ENCODE results near the gene HJURP. TPM values are rescaled to one million over a fixed set of nuclear protein-coding genes. Genes with fewer than 3 reads are reported as not detected.
A peak's percentile ranks its signal among the peaks of the same experiment; 100 is the strongest.

Gene HJURP
- total RNA-seq, 1 experiment from 2014 or later, result 49.7 TPM

GRCh38 chr2:233862261-233862768, 8.0 kb upstream of the HJURP start:
- Histone ChIP-seq H2BK5ac (ENCODE audit: insufficient read length, low read length) (no peak overlapping the region), H3K27me3 (ENCODE audit: insufficient read depth, low read length) (no peaks in the 10 kb centered on the region), H3K9me3 (ENCODE audit: control insufficient read depth, low read depth, low read length) (no peaks in the 10 kb centered on the region), H2BK120ac (ENCODE audit: low read depth, low read length, poor library complexity, severe bottlenecking) (no peak overlapping the region), H4K91ac (ENCODE audit: insufficient read length, low read depth, low read length) (no peak overlapping the region), H3K79me2 (ENCODE audit: insufficient read depth, low read length) (no peaks in the 10 kb centered on the region), H3K14ac (ENCODE audit: insufficient read depth, low read length) (no peak overlapping the region), H2AK5ac (ENCODE audit: insufficient read length, low read length) (no peak overlapping the region), H3K4me2 (ENCODE audit: insufficient read depth, insufficient read length, low read length) (peak overlapping the region; percentile 26), H4K8ac (replicated peaks; ENCODE audit: insufficient read length, low read depth, low read length) (no peak overlapping the region), H3K23ac (ENCODE audit: insufficient read length, low read depth, low read length) (no peak overlapping the region), H4K5ac (ENCODE audit: insufficient read length, low read depth, low read length) (no peak overlapping the region), H3K9ac (ENCODE audit: extremely low read depth, insufficient read length, low read length) (no peak overlapping the region), H3K18ac (ENCODE audit: insufficient read length, low read depth, low read length) (no peak overlapping the region), H3K23me2 (ENCODE audit: insufficient read length, low read depth, low read length, poor library complexity, severe bottlenecking) (no peaks in the 10 kb centered on the region), H3K56ac (ENCODE audit: insufficient read length, low read depth, low read length) (no peak overlapping the region), H4K20me1 (ENCODE audit: control insufficient read depth, insufficient read depth, insufficient read length) (no peaks in the 10 kb centered on the region), H2AFZ (ENCODE audit: low read length) (no peak overlapping the region), H2BK20ac (ENCODE audit: low read depth, low read length, poor library complexity, severe bottlenecking) (no peak overlapping the region), H3K79me1 (ENCODE audit: insufficient read depth, low read depth, low read length, poor library complexity, severe bottlenecking) (no peaks in the 10 kb centered on the region), H3T11ph (ENCODE audit: low read length) (no peak overlapping the region), H2BK15ac (ENCODE audit: low read depth, low read length) (no peak overlapping the region), H3K4ac (ENCODE audit: low read depth, low read length) (no peak overlapping the region), H2BK12ac (ENCODE audit: insufficient read length, low read depth, low read length) (no peak overlapping the region), H3K27ac (ENCODE audit: insufficient read length, low read depth, low read length) (peak overlapping the region; percentile 23), H3K4me1 (ENCODE audit: insufficient read depth, low read length) (peaks cover 4% of the 10 kb centered on the region)
- peak overlapping the region in 1 of 3 experiments; percentile 47; a peak in 2 of 7 replicates for H3K27ac Mint-ChIP-seq
- H3K27me3 Mint-ChIP-seq (ENCODE audit: low read depth), result no peaks in the 10 kb centered on the region
- TF ChIP-seq CTCF (conservative IDR thresholded peaks at IDR 0.05), result no peak
- peaks cover 13 to 37% (median 20%) of the 10 kb centered on the region in 3 experiments; a peak in 6 of 7 replicates for H3K36me3 Mint-ChIP-seq (ENCODE audit: insufficient read depth in 1 of 3, low read depth in 3 of 3)
- peaks cover 22 to 27% of the 10 kb centered on the region in 2 experiments for H3K4me1 Mint-ChIP-seq
- no peak overlapping the region for H3K4me3 Mint-ChIP-seq
- H3K9me3 Mint-ChIP-seq, result peaks cover 0 to 5% of the 10 kb centered on the region in 2 experiments; a peak in 1 of 5 replicates
- no CpG with 5 or more reads among the region's 4 CpGs for WGBS (ENCODE audit: extremely low coverage, insufficient read length, low lambda C conversion rate)
- no peak for DNase-seq

Data from H9 (cell line).